A549 (cell line): ENCODE data around the gene POLD4. TPM values are rescaled to one million over a fixed set of nuclear protein-coding genes. Genes with fewer than 3 reads are reported as not detected.

Source experiments
- ATAC-seq, 2 experiments: fragments of 200-7000 bp in 1 of 2; fragments of >200 bp in 1 of 2; cut with Nextera tagmentation in 1 of 2; cut with Tn5 transposase in 1 of 2; 3 replicates each; pipeline versions ENCODE4 v1.8.0 to v1.9.1; 2018 to 2020; ENCODE audit warnings: mild to moderate bottlenecking in 1 of 2, moderate library complexity in 1 of 2
- CTCF ChIA-PET: fragments of 300-600 bp; sonication (Branson Sonifier 250); formaldehyde crosslinking; extraction: SDS; loops from one replicate; lab custom pipeline; 2021; ENCODE audit warnings: antibody characterized with exemption, inconsistent platforms; lab: Yijun Ruan, JAX
- POLR2A ChIA-PET: fragments of 350-600 bp; formaldehyde crosslinking; extraction: SDS; loops from one replicate; lab custom pipeline; 2021; ENCODE audit warnings: antibody characterized with exemption, inconsistent platforms; lab: Yijun Ruan, JAX
- DNase-seq, 2 experiments: peaks; one replicate each; pipeline versions ENCODE4 v3.0.0 to v3.0.0-alpha.2; 2011 to 2016; ENCODE audit warnings: low read depth in 1 of 2, low spot score in 1 of 2
- FAIRE-seq: peaks from 2 replicates; lab custom pipeline; 2011; peaks lifted over from hg19 to GRCh38; lab: Jason Lieb, UNC
- H3K27ac ChIP-seq, 2 experiments: fragments of >200 bp; sonication (Bioruptor Twin); formaldehyde crosslinking; 3 replicates each; pipeline ENCODE4 v1.5.1; 2016 to 2017
- H3K4me1 ChIP-seq: fragments of >200 bp; sonication (Bioruptor Twin); formaldehyde crosslinking; 3 replicates; pipeline ENCODE4 v1.6.1; 2016
- H3K4me2 ChIP-seq: fragments of >200 bp; sonication (Bioruptor Twin); formaldehyde crosslinking; 3 replicates; pipeline ENCODE4 v1.6.1; 2016
- H3K4me3 ChIP-seq: fragments of >200 bp; sonication (Bioruptor Twin); formaldehyde crosslinking; 3 replicates; pipeline ENCODE4 v1.5.1; 2016
- H3K9me3 ChIP-seq: fragments of >200 bp; sonication (Bioruptor Twin); formaldehyde crosslinking; 3 replicates; pipeline ENCODE4 v1.6.1; 2016
- BCL3 ChIP-seq: fragments of >200 bp; sonication (Bioruptor Twin); formaldehyde crosslinking; IDR thresholded peaks from 3 replicates; pipeline ENCODE4 v1.6.1; 2016
- CEBPB ChIP-seq, 2 experiments: fragments of >200 bp in 1 of 2; sonication (Bioruptor Twin) in 1 of 2; formaldehyde crosslinking in 1 of 2; IDR thresholded peaks; 2 replicates each; pipeline ENCODE4 v1.6.1; 2012 to 2016
- CHD4 ChIP-seq: fragments of 200-600 bp; sonication (generic); IDR thresholded peaks from 2 replicates; pipeline ENCODE4 v1.6.1; 2016; ENCODE audit warnings: antibody characterized with exemption, mild to moderate bottlenecking, borderline replicate concordance
- CTCF ChIP-seq: fragments of >200 bp; sonication (Bioruptor Twin); formaldehyde crosslinking; IDR thresholded peaks from 3 replicates; pipeline ENCODE4 v1.5.1; 2016
- ELK1 ChIP-seq: fragments of 150-350 bp; IDR thresholded peaks from 2 replicates; pipeline ENCODE4 v1.6.1; 2014; ENCODE audit warnings: low read depth, mild to moderate bottlenecking, low read length
- ESRRA ChIP-seq: fragments of 150-350 bp; IDR thresholded peaks from 2 replicates; pipeline ENCODE4 v1.6.1; 2014; ENCODE audit warnings: mild to moderate bottlenecking, low read length, borderline replicate concordance
- FOSL2 ChIP-seq, 2 experiments: fragments of 450-650 bp in 1 of 2; fragments of >200 bp in 1 of 2; sonication (Bioruptor Twin) in 1 of 2; formaldehyde crosslinking; IDR thresholded peaks; 2 replicates each; pipeline versions ENCODE4 v1.5.0 to v1.6.1; 2016 to 2020; ENCODE audit warnings: mild to moderate bottlenecking in 1 of 2, moderate library complexity in 1 of 2
- HDAC2 ChIP-seq: fragments of 200-600 bp; sonication (generic); IDR thresholded peaks from 2 replicates; pipeline ENCODE4 v1.6.1; 2016
- HES2 ChIP-seq: fragments of >200 bp; sonication (Bioruptor Twin); formaldehyde crosslinking; IDR thresholded peaks from 2 replicates; pipeline ENCODE4 v1.6.1; 2016
- JUN ChIP-seq, 2 experiments: fragments of >200 bp; sonication (Bioruptor Twin); formaldehyde crosslinking; IDR thresholded peaks; 2 replicates in 1 of 2; 3 replicates in 1 of 2; pipeline ENCODE4 v1.6.1; 2016 to 2017
- JUNB ChIP-seq: fragments of >200 bp; sonication (Bioruptor Twin); formaldehyde crosslinking; IDR thresholded peaks from 2 replicates; pipeline ENCODE4 v1.6.1; 2016
- KDM1A ChIP-seq: fragments of 200-600 bp; sonication (generic); IDR thresholded peaks from 2 replicates; pipeline ENCODE4 v1.6.1; 2016; ENCODE audit warnings: low read depth, mild to moderate bottlenecking
- KDM5A ChIP-seq: fragments of 200-600 bp; sonication (generic); IDR thresholded peaks from 2 replicates; pipeline ENCODE4 v1.6.1; 2016; ENCODE audit warnings: antibody characterized with exemption, mild to moderate bottlenecking
- MAZ ChIP-seq: fragments of 150-350 bp; IDR thresholded peaks from 2 replicates; pipeline ENCODE4 v1.6.1; 2014; ENCODE audit warnings: antibody characterized with exemption, low read depth, low read length, borderline replicate concordance
- MYC ChIP-seq: IDR thresholded peaks from 2 replicates; pipeline ENCODE4 v1.6.1; 2012; ENCODE audit warnings: mild to moderate bottlenecking, inconsistent platforms, low read length, improper control_type of control experiment, borderline replicate concordance
- NPAS2 ChIP-seq: fragments of 250-450 bp; sonication (Bioruptor Pico); IDR thresholded peaks from 2 replicates; pipeline ENCODE4 v1.8.0; 2022; ENCODE audit warnings: mild to moderate bottlenecking, moderate library complexity, borderline replicate concordance
- POLR2AphosphoS2 ChIP-seq: conservative IDR thresholded peaks from 2 replicates; pipeline ENCODE4 v1.6.1; 2012; ENCODE audit warnings: low read length, improper control_type of control experiment, inconsistent platforms
- TFCP2L1 ChIP-seq: fragments of 250-450 bp; sonication (Bioruptor Pico); IDR thresholded peaks from 2 replicates; pipeline ENCODE4 v1.5.0; 2021; ENCODE audit warnings: mild to moderate bottlenecking
- WGBS: methylation state at CpG from one replicate; pipeline ENCODE4 v1.1.6; 2017; ENCODE audit errors: missing lambda C conversion rate; 5-methylcytosine and 5-hydroxymethylcytosine counted together
- polyA plus RNA-seq, 4 experiments: library from polyadenylated mRNA; depleted of rRNA in 3 of 4; stranded (reverse); fragments of >200 nt; fragmentation: RNase III in 1 of 4; extraction: RNeasy Plus Mini Kit Qiagen cat#74134 plus additional on column Dnase treatment in 1 of 4; gene quantifications; 2 replicates in 3 of 4; 3 replicates in 1 of 4; pipeline ENCODE4 v1.2.3, GENCODE V29; 2011 to 2017

POLD4 gene
- polyA plus RNA-seq, 2 of the 4 experiments (the other 2 are of a cell fraction): 140 to 148 TPM

- 92% methylated on average over 19 of the region's 19 CpGs for WGBS
Measured at GRCh38 chr11:67306769-67307544, 46.4 kb downstream of the POLD4 start.

GRCh38 chr11:67304511-67305113 lies 48.7 kb downstream of the POLD4 start:
- TF ChIP-seq POLR2AphosphoS2: no peak
- no peak for TF ChIP-seq CEBPB (IDR thresholded peaks at IDR 0.05)
- no peak for TF ChIP-seq KDM5A
- no peak for TF ChIP-seq JUN (IDR thresholded peaks at IDR 0.05)
- no peak for TF ChIP-seq HES2
- TF ChIP-seq CHD4: no peak
- TF ChIP-seq MAZ: no peak
- CTCF ChIA-PET: interaction anchor here (0.8 to 7.1 kb wide), 6 partner anchors 11 to 252 kb away, joined by 3 to 42 read pairs (median 6); no protein-coding TSS in a partner anchor

More at GRCh38 chr11:67306769-67307544, 46.4 kb downstream of the POLD4 start:
- Histone ChIP-seq H3K27ac (no peak overlapping the region), H3K9me3 (no peaks in the 10 kb centered on the region), H3K4me2 (no peak overlapping the region), H3K4me1 (peaks cover 22% of the 10 kb centered on the region; the same call in 2 of the 3 replicates)
- no peak for ATAC-seq
- CTCF ChIA-PET: interaction anchor here (0.6 to 3.6 kb wide), 7 partner anchors 11 to 44 kb away, joined by 3 to 33 read pairs (median 3); no protein-coding TSS in a partner anchor
- TF ChIP-seq HDAC2: no peak
- TF ChIP-seq NPAS2 (CRISPR knock-in tag): no peak
- TF ChIP-seq FOSL2 (IDR thresholded peaks at IDR 0.05): no peak
- no peak for TF ChIP-seq FOSL2 (CRISPR knock-in tag; IDR thresholded peaks at IDR 0.05)
- TF ChIP-seq JUNB: no peak
- TF ChIP-seq TFCP2L1 (CRISPR knock-in tag): no peak
- TF ChIP-seq ELK1: no peak
- no peak for TF ChIP-seq MYC
- no peak for TF ChIP-seq KDM1A
- no peak for TF ChIP-seq ESRRA
- no peak for TF ChIP-seq CTCF
- TF ChIP-seq CEBPB (IDR thresholded peaks at IDR 0.05): no peak
- TF ChIP-seq BCL3: no peak
- no peak for TF ChIP-seq CHD4
- TF ChIP-seq, all 56 proteins: peak for 0
- DNase-seq (no peak), FAIRE-seq (no peak)
- no peak overlapping the region for H3K4me3 ChIP-seq
- POLR2A ChIA-PET: no interaction called here

More at GRCh38 chr11:67304511-67305113, 48.7 kb downstream of the POLD4 start:
- Histone ChIP-seq H3K4me1 (peaks cover 22% of the 10 kb centered on the region; the same call in 2 of the 3 replicates), H3K9me3 (no peaks in the 10 kb centered on the region), H3K27ac (peak overlapping the region; percentile 93 to 94), H3K4me2 (peak overlapping the region; percentile 94), H3K4me3 (peak overlapping the region; percentile 93)
- DNase-seq (no peak), FAIRE-seq (no peak), ATAC-seq (no peak)
- 85% methylated on average over 13 of the region's 14 CpGs for WGBS
- POLR2A ChIA-PET: interaction anchor here (0.8 kb wide), 1 partner anchor 16 kb away, joined by 3 read pairs; no protein-coding TSS in a partner anchor
